ENCODE data around the gene POU1F1. TPM values are rescaled to one million over a fixed set of nuclear protein-coding genes. Genes with fewer than 3 reads are reported as not detected.
A peak's percentile ranks its signal among the peaks of the same experiment; 100 is the strongest.

The POU1F1 gene
- total RNA-seq, 1 donor from 2014 or later = not detected

GRCh38 chr3:87236093-87236492 is 40.3 kb downstream of the POU1F1 start:
- Mint-ChIP-seq H3K27me3 (ENCODE audit: unreplicated experiment) (peaks cover 4% of the 10 kb centered on the region), H3K4me1 (ENCODE audit: unreplicated experiment) (peaks cover 23% of the 10 kb centered on the region)
- DNase-seq (ENCODE audit: low spot score) = no peak

DNA sequence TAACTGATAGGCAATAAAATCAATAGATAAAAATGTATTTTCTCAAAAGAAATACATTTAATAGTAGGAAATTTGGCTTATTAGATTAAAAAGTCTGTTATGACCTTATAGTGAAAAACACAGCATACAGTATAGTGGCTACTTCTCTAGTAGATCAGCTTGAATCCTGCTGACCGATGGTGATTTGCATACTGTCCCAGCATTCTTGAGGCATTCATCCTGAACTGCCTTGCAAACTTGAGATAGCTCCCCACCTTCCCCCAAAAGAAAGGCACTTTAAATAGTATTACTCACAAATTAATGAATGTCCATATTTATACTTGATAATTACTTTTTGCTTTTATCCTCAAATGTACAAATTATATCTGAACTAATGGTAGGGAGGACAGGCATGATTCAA is 42.6 kb downstream of the POU1F1 start:
- no peak for DNase-seq (ENCODE audit: low spot score)
- Mint-ChIP-seq H3K36me3 (ENCODE audit: low read depth, unreplicated experiment) (peaks cover 4% of the 10 kb centered on the region), H3K4me3 (ENCODE audit: unreplicated experiment) (no peak overlapping the region), H3K4me1 (ENCODE audit: unreplicated experiment) (peaks cover 26% of the 10 kb centered on the region), H3K27ac (ENCODE audit: unreplicated experiment) (no peak overlapping the region), H3K27me3 (ENCODE audit: unreplicated experiment) (peaks cover 4% of the 10 kb centered on the region), H3K9me3 (ENCODE audit: unreplicated experiment) (no peaks in the 10 kb centered on the region)
- TF ChIP-seq, protein P1, sequence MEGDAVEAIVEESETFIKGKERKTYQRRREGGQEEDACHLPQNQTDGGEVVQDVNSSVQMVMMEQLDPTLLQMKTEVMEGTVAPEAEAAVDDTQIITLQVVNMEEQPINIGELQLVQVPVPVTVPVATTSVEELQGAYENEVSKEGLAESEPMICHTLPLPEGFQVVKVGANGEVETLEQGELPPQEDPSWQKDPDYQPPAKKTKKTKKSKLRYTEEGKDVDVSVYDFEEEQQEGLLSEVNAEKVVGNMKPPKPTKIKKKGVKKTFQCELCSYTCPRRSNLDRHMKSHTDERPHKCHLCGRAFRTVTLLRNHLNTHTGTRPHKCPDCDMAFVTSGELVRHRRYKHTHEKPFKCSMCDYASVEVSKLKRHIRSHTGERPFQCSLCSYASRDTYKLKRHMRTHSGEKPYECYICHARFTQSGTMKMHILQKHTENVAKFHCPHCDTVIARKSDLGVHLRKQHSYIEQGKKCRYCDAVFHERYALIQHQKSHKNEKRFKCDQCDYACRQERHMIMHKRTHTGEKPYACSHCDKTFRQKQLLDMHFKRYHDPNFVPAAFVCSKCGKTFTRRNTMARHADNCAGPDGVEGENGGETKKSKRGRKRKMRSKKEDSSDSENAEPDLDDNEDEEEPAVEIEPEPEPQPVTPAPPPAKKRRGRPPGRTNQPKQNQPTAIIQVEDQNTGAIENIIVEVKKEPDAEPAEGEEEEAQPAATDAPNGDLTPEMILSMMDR (IDR thresholded peaks at IDR 0.05; ENCODE audit: unreplicated experiment) = no peak

More at GRCh38 chr3:87236093-87236492, 40.3 kb downstream of the POU1F1 start:
- TF ChIP-seq, protein P1 (IDR thresholded peaks at IDR 0.05; ENCODE audit: unreplicated experiment) = no peak
- no peak overlapping the region for H3K4me3 Mint-ChIP-seq (ENCODE audit: unreplicated experiment)
- no peaks in the 10 kb centered on the region for H3K9me3 Mint-ChIP-seq (ENCODE audit: unreplicated experiment)
- peaks cover 4% of the 10 kb centered on the region for H3K36me3 Mint-ChIP-seq (ENCODE audit: low read depth, unreplicated experiment)
- H3K27ac Mint-ChIP-seq (ENCODE audit: unreplicated experiment) = no peak overlapping the region

GRCh38 chr3:87229113-87229512 is 47.3 kb downstream of the POU1F1 start:
- H3K27me3 Mint-ChIP-seq (ENCODE audit: unreplicated experiment) = peaks cover 2% of the 10 kb centered on the region
- TF ChIP-seq, protein P1 (IDR thresholded peaks at IDR 0.05; ENCODE audit: unreplicated experiment) = no peak
- no peaks in the 10 kb centered on the region for H3K9me3 Mint-ChIP-seq (ENCODE audit: unreplicated experiment)
- H3K4me3 Mint-ChIP-seq (ENCODE audit: unreplicated experiment) = no peak overlapping the region
- H3K4me1 Mint-ChIP-seq (ENCODE audit: unreplicated experiment) = peaks cover 35% of the 10 kb centered on the region
- H3K36me3 Mint-ChIP-seq (ENCODE audit: low read depth, unreplicated experiment) = peaks cover 8% of the 10 kb centered on the region
- DNase-seq (ENCODE audit: low spot score) = no peak
- no peak overlapping the region for H3K27ac Mint-ChIP-seq (ENCODE audit: unreplicated experiment)

- peaks cover 33% of the 10 kb centered on the region for H3K4me1 Mint-ChIP-seq (ENCODE audit: unreplicated experiment)
- H3K27ac Mint-ChIP-seq (ENCODE audit: unreplicated experiment) = peak overlapping the region; percentile 98
- no peaks in the 10 kb centered on the region for H3K9me3 Mint-ChIP-seq (ENCODE audit: unreplicated experiment)
- H3K4me3 Mint-ChIP-seq (ENCODE audit: unreplicated experiment) = peak overlapping the region; percentile 98
- peaks cover 8% of the 10 kb centered on the region for H3K36me3 Mint-ChIP-seq (ENCODE audit: low read depth, unreplicated experiment)
- DNase-seq (ENCODE audit: low spot score) = no peak
- TF ChIP-seq, protein P1 (IDR thresholded peaks at IDR 0.05; ENCODE audit: unreplicated experiment) = no peak
- H3K27me3 Mint-ChIP-seq (ENCODE audit: unreplicated experiment) = peaks cover 2% of the 10 kb centered on the region
Observed at GRCh38 chr3:87228316-87228715, 48.1 kb downstream of the POU1F1 start.

DNA sequence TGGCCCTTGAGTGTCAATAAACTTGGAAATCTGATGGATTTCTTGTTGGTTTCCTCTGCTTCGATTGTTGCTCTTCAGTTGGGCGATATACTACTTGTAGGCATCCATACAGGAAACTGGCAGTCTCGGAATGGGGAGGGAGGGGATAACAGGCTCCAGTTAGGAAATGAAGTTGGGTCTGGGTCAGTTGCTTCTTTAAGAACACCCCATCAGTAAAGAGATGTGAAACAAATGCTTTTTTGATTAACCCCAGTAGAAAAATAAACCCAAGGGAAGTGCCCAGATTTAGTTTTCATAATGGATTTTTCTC is 48.6 kb downstream of the POU1F1 start:
- TF ChIP-seq, protein P1 (IDR thresholded peaks at IDR 0.05; ENCODE audit: unreplicated experiment) = no peak
- peaks cover 8% of the 10 kb centered on the region for H3K36me3 Mint-ChIP-seq (ENCODE audit: low read depth, unreplicated experiment)
- DNase-seq (ENCODE audit: low spot score) = no peak
- H3K4me1 Mint-ChIP-seq (ENCODE audit: unreplicated experiment) = peaks cover 27% of the 10 kb centered on the region
- H3K27me3 Mint-ChIP-seq (ENCODE audit: unreplicated experiment) = peaks cover 2% of the 10 kb centered on the region
- peak overlapping the region; percentile 98 for H3K4me3 Mint-ChIP-seq (ENCODE audit: unreplicated experiment)
- H3K27ac Mint-ChIP-seq (ENCODE audit: unreplicated experiment) = peak overlapping the region; percentile 98
- H3K9me3 Mint-ChIP-seq (ENCODE audit: unreplicated experiment) = no peaks in the 10 kb centered on the region

Measured in endothelial cell (in vitro differentiated cells).